SK-N-SH treated with all-trans-retinoic acid at 6 μM for 48 hours (cell line): ENCODE results near the gene SCARF2.

Experiments used
- ATAC-seq: fragments of 200-7000 bp; cut with Tn5 transposase; 3 replicates; pipeline ENCODE4 v1.9.1; 2020; ENCODE audit warnings: mild to moderate bottlenecking, moderate library complexity
- ARNTL ChIP-seq: fragments of 450-650 bp; formaldehyde crosslinking; IDR thresholded peaks from 2 replicates; pipeline ENCODE4 v1.5.0; 2020; ENCODE audit warnings: low read depth, mild to moderate bottlenecking, moderate library complexity, borderline replicate concordance
- BACH2 ChIP-seq: fragments of 250-450 bp; sonication (Bioruptor Pico); IDR thresholded peaks from 2 replicates; pipeline ENCODE4 v1.9.0; 2021; ENCODE audit warnings: mild to moderate bottlenecking, borderline replicate concordance
- CSDC2 ChIP-seq: fragments of 250-450 bp; sonication (Bioruptor Pico); IDR thresholded peaks from 2 replicates; pipeline ENCODE4 v1.5.0; 2020; ENCODE audit warnings: mild to moderate bottlenecking, moderate library complexity
- ESRRG ChIP-seq: fragments of 250-450 bp; sonication (Bioruptor Pico); IDR thresholded peaks from 2 replicates; pipeline ENCODE4 v1.6.1; 2021; ENCODE audit warnings: mild to moderate bottlenecking
- ISL1 ChIP-seq: fragments of 250-450 bp; sonication (Bioruptor Pico); IDR thresholded peaks from 2 replicates; pipeline ENCODE4 v2.1.2; 2022; ENCODE audit warnings: mild to moderate bottlenecking, moderate library complexity
- OSR1 ChIP-seq: fragments of 250-450 bp; sonication (Bioruptor Pico); IDR thresholded peaks from 2 replicates; pipeline ENCODE4 v1.8.0; 2022; ENCODE audit warnings: moderate library complexity, mild to moderate bottlenecking, inconsistent platforms
- RARB ChIP-seq: fragments of 250-450 bp; sonication (Bioruptor Pico); IDR thresholded peaks from 2 replicates; pipeline ENCODE4 v1.8.0; 2021; ENCODE audit warnings: mild to moderate bottlenecking, moderate library complexity
- TOX ChIP-seq: fragments of 250-450 bp; sonication (Bioruptor Pico); IDR thresholded peaks from 2 replicates; pipeline ENCODE4 v1.8.0; 2021; ENCODE audit warnings: mild to moderate bottlenecking, moderate library complexity, borderline replicate concordance
- ZC3H10 ChIP-seq: fragments of 250-450 bp; sonication (Bioruptor Pico); IDR thresholded peaks from 2 replicates; pipeline ENCODE4 v1.5.1; 2021; ENCODE audit warnings: mild to moderate bottlenecking, moderate library complexity
- ZFP3 ChIP-seq: fragments of 250-450 bp; sonication (Bioruptor Pico); IDR thresholded peaks from 2 replicates; pipeline ENCODE4 v1.5.0; 2020; ENCODE audit warnings: mild to moderate bottlenecking, moderate library complexity
- ZFP30 ChIP-seq: fragments of 450-650 bp; formaldehyde crosslinking; IDR thresholded peaks from 2 replicates; pipeline ENCODE4 v1.5.0; 2022; ENCODE audit warnings: mild to moderate bottlenecking, moderate library complexity
- ZNF565 ChIP-seq: fragments of 450-650 bp; formaldehyde crosslinking; conservative IDR thresholded peaks from 2 replicates; pipeline ENCODE4 v1.5.0; 2020; ENCODE audit warnings: low read depth, mild to moderate bottlenecking, moderate library complexity
- ZNF8 ChIP-seq: fragments of 450-650 bp; formaldehyde crosslinking; IDR thresholded peaks from 2 replicates; pipeline ENCODE4 v1.5.0; 2020; ENCODE audit warnings: mild to moderate bottlenecking, moderate library complexity
- TF ChIP-seq, protein P1 (sequence below): fragments of 250-450 bp; sonication (Bioruptor Pico); IDR thresholded peaks from 2 replicates; pipeline ENCODE4 v1.5.0; 2020; ENCODE audit warnings: mild to moderate bottlenecking, moderate library complexity
- TF ChIP-seq, protein P2 (sequence below): fragments of 250-450 bp; sonication (Bioruptor Pico); IDR thresholded peaks from 2 replicates; pipeline ENCODE4 v1.8.0; 2021; ENCODE audit warnings: low read depth, mild to moderate bottlenecking, moderate library complexity, borderline replicate concordance
- TF ChIP-seq, protein P3 (sequence below): fragments of 250-450 bp; sonication (Bioruptor Pico); IDR thresholded peaks from 2 replicates; pipeline ENCODE4 v1.8.0; 2020; ENCODE audit warnings: mild to moderate bottlenecking, moderate library complexity, borderline replicate concordance
- TF ChIP-seq, protein P4 (sequence below): fragments of 250-450 bp; sonication (Bioruptor Pico); IDR thresholded peaks from 2 replicates; pipeline ENCODE4 v1.5.1; 2020; ENCODE audit warnings: low read depth, mild to moderate bottlenecking, moderate library complexity
- TF ChIP-seq, protein P5 (sequence below): fragments of 250-450 bp; sonication (Bioruptor Pico); IDR thresholded peaks from 2 replicates; pipeline ENCODE4 v1.5.1; 2021; ENCODE audit warnings: mild to moderate bottlenecking, moderate library complexity

Gene SCARF2, protein sequence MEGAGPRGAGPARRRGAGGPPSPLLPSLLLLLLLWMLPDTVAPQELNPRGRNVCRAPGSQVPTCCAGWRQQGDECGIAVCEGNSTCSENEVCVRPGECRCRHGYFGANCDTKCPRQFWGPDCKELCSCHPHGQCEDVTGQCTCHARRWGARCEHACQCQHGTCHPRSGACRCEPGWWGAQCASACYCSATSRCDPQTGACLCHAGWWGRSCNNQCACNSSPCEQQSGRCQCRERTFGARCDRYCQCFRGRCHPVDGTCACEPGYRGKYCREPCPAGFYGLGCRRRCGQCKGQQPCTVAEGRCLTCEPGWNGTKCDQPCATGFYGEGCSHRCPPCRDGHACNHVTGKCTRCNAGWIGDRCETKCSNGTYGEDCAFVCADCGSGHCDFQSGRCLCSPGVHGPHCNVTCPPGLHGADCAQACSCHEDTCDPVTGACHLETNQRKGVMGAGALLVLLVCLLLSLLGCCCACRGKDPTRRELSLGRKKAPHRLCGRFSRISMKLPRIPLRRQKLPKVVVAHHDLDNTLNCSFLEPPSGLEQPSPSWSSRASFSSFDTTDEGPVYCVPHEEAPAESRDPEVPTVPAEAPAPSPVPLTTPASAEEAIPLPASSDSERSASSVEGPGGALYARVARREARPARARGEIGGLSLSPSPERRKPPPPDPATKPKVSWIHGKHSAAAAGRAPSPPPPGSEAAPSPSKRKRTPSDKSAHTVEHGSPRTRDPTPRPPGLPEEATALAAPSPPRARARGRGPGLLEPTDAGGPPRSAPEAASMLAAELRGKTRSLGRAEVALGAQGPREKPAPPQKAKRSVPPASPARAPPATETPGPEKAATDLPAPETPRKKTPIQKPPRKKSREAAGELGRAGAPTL

DNA sequence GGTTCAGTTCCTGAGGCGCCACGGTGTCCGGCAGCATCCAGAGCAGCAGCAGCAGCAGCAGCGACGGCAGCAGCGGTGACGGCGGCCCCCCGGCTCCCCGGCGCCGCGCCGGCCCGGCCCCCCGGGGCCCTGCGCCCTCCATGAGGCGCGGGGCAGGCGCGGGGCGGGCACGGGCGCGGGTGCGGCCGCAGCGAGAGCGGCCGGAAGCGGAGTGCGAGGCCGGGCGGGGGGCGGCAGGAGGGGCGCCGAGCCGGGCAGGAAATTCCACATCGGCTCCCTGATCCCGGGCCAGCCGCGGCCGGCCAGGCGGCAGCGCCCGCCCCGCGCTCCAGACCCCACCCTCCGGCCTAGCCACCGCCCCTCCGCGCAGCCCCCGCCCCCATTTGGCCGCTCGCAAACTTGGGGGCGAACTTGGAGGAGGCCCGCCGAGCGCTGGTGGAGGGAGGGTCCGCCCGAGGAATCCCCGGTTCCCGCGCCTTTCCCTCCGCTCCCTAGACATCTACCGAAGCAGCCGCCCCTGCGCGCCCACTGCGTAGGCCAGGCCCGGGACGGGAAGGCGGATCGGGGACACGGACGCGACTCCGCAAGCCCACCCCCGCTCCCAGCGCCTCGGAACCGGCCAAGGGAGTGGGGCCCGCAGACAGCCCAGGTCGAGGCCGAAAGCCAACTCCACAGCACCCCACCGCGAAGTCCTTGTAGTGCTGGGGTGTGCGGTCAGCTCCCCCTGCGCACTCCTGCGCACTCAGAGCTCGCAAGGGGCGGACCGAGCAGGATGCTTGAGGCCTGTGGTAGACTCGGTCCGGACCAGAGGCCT is at the start of gene SCARF2:
TSS of gene SCARF2 (minus strand) at position 213 of the 814 bp plus-strand sequence. CDS start at position 142, 71 bp downstream.
- peak; percentile 71 for ATAC-seq
- TF ChIP-seq, protein P1, sequence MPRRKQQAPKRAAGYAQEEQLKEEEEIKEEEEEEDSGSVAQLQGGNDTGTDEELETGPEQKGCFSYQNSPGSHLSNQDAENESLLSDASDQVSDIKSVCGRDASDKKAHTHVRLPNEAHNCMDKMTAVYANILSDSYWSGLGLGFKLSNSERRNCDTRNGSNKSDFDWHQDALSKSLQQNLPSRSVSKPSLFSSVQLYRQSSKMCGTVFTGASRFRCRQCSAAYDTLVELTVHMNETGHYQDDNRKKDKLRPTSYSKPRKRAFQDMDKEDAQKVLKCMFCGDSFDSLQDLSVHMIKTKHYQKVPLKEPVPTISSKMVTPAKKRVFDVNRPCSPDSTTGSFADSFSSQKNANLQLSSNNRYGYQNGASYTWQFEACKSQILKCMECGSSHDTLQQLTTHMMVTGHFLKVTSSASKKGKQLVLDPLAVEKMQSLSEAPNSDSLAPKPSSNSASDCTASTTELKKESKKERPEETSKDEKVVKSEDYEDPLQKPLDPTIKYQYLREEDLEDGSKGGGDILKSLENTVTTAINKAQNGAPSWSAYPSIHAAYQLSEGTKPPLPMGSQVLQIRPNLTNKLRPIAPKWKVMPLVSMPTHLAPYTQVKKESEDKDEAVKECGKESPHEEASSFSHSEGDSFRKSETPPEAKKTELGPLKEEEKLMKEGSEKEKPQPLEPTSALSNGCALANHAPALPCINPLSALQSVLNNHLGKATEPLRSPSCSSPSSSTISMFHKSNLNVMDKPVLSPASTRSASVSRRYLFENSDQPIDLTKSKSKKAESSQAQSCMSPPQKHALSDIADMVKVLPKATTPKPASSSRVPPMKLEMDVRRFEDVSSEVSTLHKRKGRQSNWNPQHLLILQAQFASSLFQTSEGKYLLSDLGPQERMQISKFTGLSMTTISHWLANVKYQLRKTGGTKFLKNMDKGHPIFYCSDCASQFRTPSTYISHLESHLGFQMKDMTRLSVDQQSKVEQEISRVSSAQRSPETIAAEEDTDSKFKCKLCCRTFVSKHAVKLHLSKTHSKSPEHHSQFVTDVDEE (CRISPR knock-in tag), result no peak
- TF ChIP-seq, protein P2, sequence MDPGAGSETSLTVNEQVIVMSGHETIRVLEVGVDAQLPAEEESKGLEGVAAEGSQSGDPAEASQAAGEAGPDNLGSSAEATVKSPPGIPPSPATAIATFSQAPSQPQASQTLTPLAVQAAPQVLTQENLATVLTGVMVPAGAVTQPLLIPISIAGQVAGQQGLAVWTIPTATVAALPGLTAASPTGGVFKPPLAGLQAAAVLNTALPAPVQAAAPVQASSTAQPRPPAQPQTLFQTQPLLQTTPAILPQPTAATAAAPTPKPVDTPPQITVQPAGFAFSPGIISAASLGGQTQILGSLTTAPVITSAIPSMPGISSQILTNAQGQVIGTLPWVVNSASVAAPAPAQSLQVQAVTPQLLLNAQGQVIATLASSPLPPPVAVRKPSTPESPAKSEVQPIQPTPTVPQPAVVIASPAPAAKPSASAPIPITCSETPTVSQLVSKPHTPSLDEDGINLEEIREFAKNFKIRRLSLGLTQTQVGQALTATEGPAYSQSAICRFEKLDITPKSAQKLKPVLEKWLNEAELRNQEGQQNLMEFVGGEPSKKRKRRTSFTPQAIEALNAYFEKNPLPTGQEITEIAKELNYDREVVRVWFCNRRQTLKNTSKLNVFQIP (CRISPR knock-in tag), result no peak
- no peak for TF ChIP-seq ARNTL (CRISPR knock-in tag)
- TF ChIP-seq ZFP30, result no peak
- TF ChIP-seq CSDC2 (CRISPR knock-in tag), result no peak
- TF ChIP-seq, protein P3, sequence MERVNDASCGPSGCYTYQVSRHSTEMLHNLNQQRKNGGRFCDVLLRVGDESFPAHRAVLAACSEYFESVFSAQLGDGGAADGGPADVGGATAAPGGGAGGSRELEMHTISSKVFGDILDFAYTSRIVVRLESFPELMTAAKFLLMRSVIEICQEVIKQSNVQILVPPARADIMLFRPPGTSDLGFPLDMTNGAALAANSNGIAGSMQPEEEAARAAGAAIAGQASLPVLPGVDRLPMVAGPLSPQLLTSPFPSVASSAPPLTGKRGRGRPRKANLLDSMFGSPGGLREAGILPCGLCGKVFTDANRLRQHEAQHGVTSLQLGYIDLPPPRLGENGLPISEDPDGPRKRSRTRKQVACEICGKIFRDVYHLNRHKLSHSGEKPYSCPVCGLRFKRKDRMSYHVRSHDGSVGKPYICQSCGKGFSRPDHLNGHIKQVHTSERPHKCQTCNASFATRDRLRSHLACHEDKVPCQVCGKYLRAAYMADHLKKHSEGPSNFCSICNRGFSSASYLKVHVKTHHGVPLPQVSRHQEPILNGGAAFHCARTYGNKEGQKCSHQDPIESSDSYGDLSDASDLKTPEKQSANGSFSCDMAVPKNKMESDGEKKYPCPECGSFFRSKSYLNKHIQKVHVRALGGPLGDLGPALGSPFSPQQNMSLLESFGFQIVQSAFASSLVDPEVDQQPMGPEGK, result no peak
- TF ChIP-seq TOX (CRISPR knock-in tag), result no peak
- TF ChIP-seq BACH2 (CRISPR knock-in tag), result no peak
- TF ChIP-seq ZC3H10, result no peak

DNA sequence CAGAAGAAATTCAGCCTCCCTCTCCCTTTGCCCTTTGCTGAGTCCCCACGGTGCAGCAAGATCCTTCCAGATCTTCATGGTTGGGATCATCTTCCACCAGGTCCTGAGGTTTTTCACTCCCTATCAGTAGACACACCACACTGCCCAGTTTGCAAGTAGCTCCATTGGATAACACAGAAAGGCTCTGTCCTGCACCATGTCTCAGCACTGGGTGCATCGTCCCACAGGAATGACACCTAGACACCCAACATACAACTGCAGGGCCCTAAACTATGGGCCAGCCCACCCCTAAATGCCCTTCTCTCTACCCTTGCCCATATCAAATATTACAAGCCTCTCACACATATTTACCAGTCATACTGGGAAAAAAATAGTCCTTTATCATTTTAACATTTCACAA is 48.6 kb upstream of the SCARF2 start:
- no peak for ATAC-seq
- TF ChIP-seq, protein P4, sequence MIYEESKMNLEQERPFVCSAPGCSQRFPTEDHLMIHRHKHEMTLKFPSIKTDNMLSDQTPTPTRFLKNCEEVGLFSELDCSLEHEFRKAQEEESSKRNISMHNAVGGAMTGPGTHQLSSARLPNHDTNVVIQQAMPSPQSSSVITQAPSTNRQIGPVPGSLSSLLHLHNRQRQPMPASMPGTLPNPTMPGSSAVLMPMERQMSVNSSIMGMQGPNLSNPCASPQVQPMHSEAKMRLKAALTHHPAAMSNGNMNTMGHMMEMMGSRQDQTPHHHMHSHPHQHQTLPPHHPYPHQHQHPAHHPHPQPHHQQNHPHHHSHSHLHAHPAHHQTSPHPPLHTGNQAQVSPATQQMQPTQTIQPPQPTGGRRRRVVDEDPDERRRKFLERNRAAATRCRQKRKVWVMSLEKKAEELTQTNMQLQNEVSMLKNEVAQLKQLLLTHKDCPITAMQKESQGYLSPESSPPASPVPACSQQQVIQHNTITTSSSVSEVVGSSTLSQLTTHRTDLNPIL, result no peak
- TF ChIP-seq RARB (CRISPR knock-in tag), result no peak
- TF ChIP-seq ISL1, result no peak
- TF ChIP-seq, protein P5, sequence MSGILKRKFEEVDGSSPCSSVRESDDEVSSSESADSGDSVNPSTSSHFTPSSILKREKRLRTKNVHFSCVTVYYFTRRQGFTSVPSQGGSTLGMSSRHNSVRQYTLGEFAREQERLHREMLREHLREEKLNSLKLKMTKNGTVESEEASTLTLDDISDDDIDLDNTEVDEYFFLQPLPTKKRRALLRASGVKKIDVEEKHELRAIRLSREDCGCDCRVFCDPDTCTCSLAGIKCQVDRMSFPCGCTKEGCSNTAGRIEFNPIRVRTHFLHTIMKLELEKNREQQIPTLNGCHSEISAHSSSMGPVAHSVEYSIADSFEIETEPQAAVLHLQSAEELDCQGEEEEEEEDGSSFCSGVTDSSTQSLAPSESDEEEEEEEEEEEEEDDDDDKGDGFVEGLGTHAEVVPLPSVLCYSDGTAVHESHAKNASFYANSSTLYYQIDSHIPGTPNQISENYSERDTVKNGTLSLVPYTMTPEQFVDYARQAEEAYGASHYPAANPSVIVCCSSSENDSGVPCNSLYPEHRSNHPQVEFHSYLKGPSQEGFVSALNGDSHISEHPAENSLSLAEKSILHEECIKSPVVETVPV (CRISPR knock-in tag), result no peak
- TF ChIP-seq, protein P1 (CRISPR knock-in tag), result no peak
- TF ChIP-seq ZNF8 (CRISPR knock-in tag), result no peak
- TF ChIP-seq TOX (CRISPR knock-in tag), result no peak
- no peak for TF ChIP-seq OSR1 (CRISPR knock-in tag)
- TF ChIP-seq ESRRG (CRISPR knock-in tag), result no peak
- TF ChIP-seq ZFP3 (CRISPR knock-in tag), result no peak
- no peak for TF ChIP-seq ZNF565 (CRISPR knock-in tag)
